Esophagus muscularis mucosa (tissue), 4 donors: ENCODE data around the gene OR4F15. TPM values are rescaled to one million over a fixed set of nuclear protein-coding genes. Genes with fewer than 3 reads are reported as not detected.
"Not testable (repeated sequence)": the region's sequence is repeated elsewhere in the genome, so short reads cannot be mapped to it uniquely, and the experiment has no call there.

Source experiments
- DNase-seq: peaks from one replicate; pipeline ENCODE4 v3.0.0-alpha.2; 2017; ENCODE audit errors: extremely low spot score
- H3K27ac ChIP-seq, 4 donors: fragments of 200-600 bp; sonication (generic); replicated peaks in 1 of 4; 1 replicate in 3 of 4; 2 replicates in 1 of 4; pipeline ENCODE4 v1.5.1; 2016 to 2019; ENCODE audit warnings: mild to moderate bottlenecking in 1 of 4
- H3K27me3 ChIP-seq, 4 donors: fragments of 200-600 bp; sonication (generic); one replicate each; pipeline versions ENCODE4 v1.5.1 to v1.6.0; 2016 to 2019
- H3K36me3 ChIP-seq, 4 donors: fragments of 200-600 bp; sonication (generic); one replicate each; pipeline ENCODE4 v1.5.1; 2016 to 2019
- H3K4me1 ChIP-seq, 4 donors: fragments of 200-600 bp; sonication (generic); one replicate each; pipeline ENCODE4 v1.5.1; 2016 to 2019
- H3K4me3 ChIP-seq, 4 donors: fragments of 200-600 bp; sonication (generic); 1 replicate in 2 of 4; 2 replicates in 2 of 4; pipeline ENCODE4 v1.5.1; 2016 to 2019; ENCODE audit warnings: mild to moderate bottlenecking in 4 of 4, moderate library complexity in 1 of 4
- H3K9me3 ChIP-seq, 4 donors: fragments of 200-600 bp; sonication (generic); 1 replicate in 3 of 4; 2 replicates in 1 of 4; pipeline ENCODE4 v1.5.1; 2016 to 2019
- EP300 ChIP-seq: sonication (generic); formaldehyde crosslinking; IDR thresholded peaks from one replicate; pipeline ENCODE4 v1.6.1; 2017; ENCODE audit warnings: antibody characterized with exemption
- POLR2A ChIP-seq: fragments of 450-650 bp; IDR thresholded peaks from one replicate; pipeline ENCODE4 v1.6.1; 2017; ENCODE audit warnings: antibody characterized with exemption, moderate library complexity, mild to moderate bottlenecking, low read depth
- POLR2AphosphoS5 ChIP-seq, 2 donors: sonication (generic); formaldehyde crosslinking; IDR thresholded peaks; one replicate each; pipeline ENCODE4 v1.6.1; 2017; ENCODE audit warnings: antibody characterized with exemption in 2 of 2
- WGBS: methylation state at CpG from one replicate; pipeline ENCODE4 v1.1.5; 2018; 5-methylcytosine and 5-hydroxymethylcytosine counted together
- intact Hi-C: fragments of 100-400 bp; cut with DNase I; formaldehyde crosslinking; loops from one replicate; pipeline ENCODE4 v1.15.1; 2023
- total RNA-seq, 4 donors: library from RNA; depleted of rRNA; stranded (reverse); fragments of >200 nt; gene quantifications; one replicate each; pipeline versions ENCODE4 v1.1.0 to v1.2.1, GENCODE V29; 2016
- TF ChIP-seq, protein P1 (sequence below), 3 experiments: fragments of 200-600 bp in 2 of 3; fragments of 450-650 bp in 1 of 3; sonication (generic) in 2 of 3; IDR thresholded peaks; one replicate each; pipeline ENCODE4 v1.5.1; 2017 to 2019; ENCODE audit warnings: antibody characterized with exemption in 3 of 3, mild to moderate bottlenecking in 2 of 3, moderate library complexity in 1 of 3

OR4F15 gene
- total RNA-seq, 4 donors from 2014 or later = not detected

DNA sequence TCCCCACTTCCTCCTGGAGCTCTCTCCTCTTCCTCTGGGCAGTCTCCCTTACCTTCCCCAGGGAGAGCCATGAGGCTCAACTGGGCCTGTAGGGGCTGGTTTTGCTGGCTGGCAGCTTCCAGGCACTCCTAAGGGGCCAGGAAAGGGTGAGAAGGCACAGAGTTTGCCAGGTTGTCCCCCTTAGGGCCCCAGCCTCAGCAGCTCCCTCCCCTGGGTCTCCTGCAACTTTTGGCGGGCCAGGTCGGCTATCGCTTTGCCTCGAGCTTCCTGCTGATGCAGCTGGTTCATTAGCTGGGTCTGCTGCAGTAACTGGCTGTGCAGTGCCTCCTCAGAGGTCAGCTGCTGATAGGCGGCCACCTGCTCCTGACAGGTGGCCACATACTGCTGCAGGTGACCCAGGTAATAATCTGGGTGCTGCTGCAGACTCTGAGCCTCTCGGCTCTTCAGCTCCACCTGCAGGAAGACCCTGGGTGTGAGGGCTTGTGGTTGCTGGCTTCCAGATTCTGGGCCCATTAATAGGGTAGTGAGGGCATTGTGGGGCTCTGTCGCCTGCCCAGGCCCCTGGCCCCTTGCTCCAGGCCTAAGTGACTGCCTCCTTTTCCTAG lies 38.4 kb upstream of the OR4F15 start:
- intact Hi-C loops = no loop called here
- Histone ChIP-seq H3K27ac (no peak overlapping the region), H3K36me3 (peaks cover 0 to 9% (median 2%) of the 10 kb centered on the region in 4 donors), H3K9me3 (no peaks in the 10 kb centered on the region), H3K27me3 (no peaks in the 10 kb centered on the region), H3K4me3 (no peak overlapping the region), H3K4me1 (no peaks in the 10 kb centered on the region)
- no peak for DNase-seq
- TF ChIP-seq, protein P1, sequence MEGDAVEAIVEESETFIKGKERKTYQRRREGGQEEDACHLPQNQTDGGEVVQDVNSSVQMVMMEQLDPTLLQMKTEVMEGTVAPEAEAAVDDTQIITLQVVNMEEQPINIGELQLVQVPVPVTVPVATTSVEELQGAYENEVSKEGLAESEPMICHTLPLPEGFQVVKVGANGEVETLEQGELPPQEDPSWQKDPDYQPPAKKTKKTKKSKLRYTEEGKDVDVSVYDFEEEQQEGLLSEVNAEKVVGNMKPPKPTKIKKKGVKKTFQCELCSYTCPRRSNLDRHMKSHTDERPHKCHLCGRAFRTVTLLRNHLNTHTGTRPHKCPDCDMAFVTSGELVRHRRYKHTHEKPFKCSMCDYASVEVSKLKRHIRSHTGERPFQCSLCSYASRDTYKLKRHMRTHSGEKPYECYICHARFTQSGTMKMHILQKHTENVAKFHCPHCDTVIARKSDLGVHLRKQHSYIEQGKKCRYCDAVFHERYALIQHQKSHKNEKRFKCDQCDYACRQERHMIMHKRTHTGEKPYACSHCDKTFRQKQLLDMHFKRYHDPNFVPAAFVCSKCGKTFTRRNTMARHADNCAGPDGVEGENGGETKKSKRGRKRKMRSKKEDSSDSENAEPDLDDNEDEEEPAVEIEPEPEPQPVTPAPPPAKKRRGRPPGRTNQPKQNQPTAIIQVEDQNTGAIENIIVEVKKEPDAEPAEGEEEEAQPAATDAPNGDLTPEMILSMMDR (IDR thresholded peaks at IDR 0.05) = no peak
- no peak for TF ChIP-seq POLR2AphosphoS5 (IDR thresholded peaks at IDR 0.05)
- TF ChIP-seq EP300 = no peak
- no peak for TF ChIP-seq POLR2A
- WGBS = 74% methylated on average over 3 of the region's 7 CpGs

DNA sequence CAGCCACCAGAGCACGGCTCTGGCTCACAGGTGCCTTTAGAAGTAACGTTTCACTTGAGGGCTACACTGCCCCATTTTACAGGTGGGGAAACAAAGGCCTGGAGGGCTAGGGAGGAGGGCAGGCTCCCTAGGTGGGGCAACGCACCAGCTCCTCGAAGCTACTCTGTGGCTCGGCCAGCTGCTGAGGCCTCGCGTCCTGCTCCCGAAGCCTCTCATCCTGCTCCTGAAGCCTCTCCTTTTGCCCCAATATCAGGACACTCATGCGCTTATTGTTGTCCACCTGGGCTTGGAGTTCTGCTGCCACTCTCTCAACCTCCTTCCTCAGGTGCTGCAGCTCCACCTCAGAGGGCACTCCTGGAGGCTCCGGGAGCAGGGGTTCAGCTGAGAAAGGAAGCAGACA lies 36.9 kb upstream of the OR4F15 start:
- Histone ChIP-seq H3K27ac (no peak overlapping the region), H3K36me3 (peaks cover 0 to 9% (median 2%) of the 10 kb centered on the region in 4 donors), H3K9me3 (no peaks in the 10 kb centered on the region), H3K4me1 (no peaks in the 10 kb centered on the region), H3K27me3 (no peaks in the 10 kb centered on the region), H3K4me3 (no peak overlapping the region)
- 88% methylated on average over 10 of the region's 10 CpGs for WGBS
- intact Hi-C loops = no loop called here
- DNase-seq = no peak
- TF ChIP-seq, protein P1 (IDR thresholded peaks at IDR 0.05) = no peak
- TF ChIP-seq POLR2AphosphoS5 (IDR thresholded peaks at IDR 0.05) (no peak), EP300 (no peak), POLR2A (no peak)

DNA sequence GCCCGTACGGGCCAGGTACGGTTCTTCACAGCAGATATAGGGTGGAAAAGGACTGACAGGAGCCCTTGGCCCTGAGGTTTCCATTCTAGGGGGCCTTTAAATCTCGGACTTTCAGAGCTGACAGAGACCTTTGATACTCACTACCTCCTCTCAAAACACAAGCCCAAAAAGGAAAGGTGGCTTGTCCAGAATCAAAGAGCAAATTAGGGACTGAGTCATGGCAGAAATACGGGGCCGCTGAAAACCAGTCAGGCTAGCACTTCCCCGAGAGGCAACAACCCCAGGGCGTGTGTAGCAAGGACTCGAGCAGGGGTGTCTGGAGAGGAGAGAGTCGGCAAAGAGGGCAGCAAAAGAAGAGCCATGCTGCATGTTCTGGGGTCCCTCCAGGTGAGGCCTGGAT lies 33.4 kb upstream of the OR4F15 start:
- intact Hi-C loops, H3K9me3 ChIP-seq, H3K4me1 ChIP-seq, H3K27ac ChIP-seq, H3K4me3 ChIP-seq, H3K27me3 ChIP-seq, H3K36me3 ChIP-seq, DNase-seq: not testable (repeated sequence)
- 78% methylated on average over 10 of the region's 10 CpGs for WGBS

DNA sequence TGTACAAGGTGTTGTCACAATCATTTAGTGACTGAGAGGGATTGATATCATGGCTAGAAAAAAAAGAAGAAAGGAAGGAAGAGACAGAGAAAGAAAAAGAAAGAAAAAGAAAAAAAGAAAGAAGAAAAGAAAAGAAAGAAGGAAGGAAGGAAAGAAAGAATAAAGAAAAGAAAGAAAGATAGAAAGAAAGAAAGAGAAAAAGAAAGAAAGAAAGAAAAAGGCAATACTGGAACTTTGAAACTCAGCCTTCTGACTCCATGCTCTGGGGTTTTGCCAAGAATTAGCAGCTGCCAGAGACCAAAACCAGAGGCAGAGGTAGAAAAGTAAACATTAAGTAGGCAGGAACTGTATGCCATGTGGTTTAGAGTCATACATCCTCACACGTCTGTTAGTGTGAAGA lies 31.8 kb upstream of the OR4F15 start:
- DNase-seq, H3K4me3 ChIP-seq, H3K27ac ChIP-seq, H3K4me1 ChIP-seq, intact Hi-C loops, H3K9me3 ChIP-seq, H3K27me3 ChIP-seq, H3K36me3 ChIP-seq: not testable (repeated sequence)
- 25% methylated on average over 1 of the region's 1 CpG for WGBS

DNA sequence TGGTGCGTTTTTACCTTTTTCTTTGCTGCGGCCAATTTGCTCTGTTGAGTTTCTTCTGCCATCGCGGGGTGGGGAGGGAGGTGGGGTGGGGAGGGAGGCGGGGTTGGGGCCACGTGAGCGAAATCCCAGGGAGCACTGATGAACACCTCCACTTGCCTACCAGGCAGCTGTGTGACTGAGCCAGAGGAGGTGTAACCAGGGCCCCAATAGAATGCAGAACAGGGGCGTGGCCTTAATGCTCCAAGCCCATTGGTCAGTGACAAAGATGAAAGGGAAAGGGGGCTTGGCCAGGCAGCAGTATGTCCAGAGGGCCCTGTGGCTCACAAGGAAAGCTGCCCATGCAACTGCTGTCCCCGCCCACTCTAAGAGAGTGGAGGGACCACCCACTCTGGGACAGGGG lies 30.1 kb upstream of the OR4F15 start:
- TF ChIP-seq, protein P1 (IDR thresholded peaks at IDR 0.05) = no peak
- TF ChIP-seq POLR2A (no peak), EP300 (no peak), POLR2AphosphoS5 (IDR thresholded peaks at IDR 0.05) (no peak)
- Histone ChIP-seq H3K36me3 (no peaks in the 10 kb centered on the region), H3K4me3 (no peak overlapping the region), H3K27ac (no peak overlapping the region), H3K27me3 (peaks cover 0 to 5% (median 0%) of the 10 kb centered on the region in 4 donors), H3K9me3 (no peaks in the 10 kb centered on the region), H3K4me1 (no peaks in the 10 kb centered on the region)
- WGBS = 79% methylated on average over 6 of the region's 9 CpGs
- intact Hi-C loops = no loop called here
- no peak for DNase-seq

DNA sequence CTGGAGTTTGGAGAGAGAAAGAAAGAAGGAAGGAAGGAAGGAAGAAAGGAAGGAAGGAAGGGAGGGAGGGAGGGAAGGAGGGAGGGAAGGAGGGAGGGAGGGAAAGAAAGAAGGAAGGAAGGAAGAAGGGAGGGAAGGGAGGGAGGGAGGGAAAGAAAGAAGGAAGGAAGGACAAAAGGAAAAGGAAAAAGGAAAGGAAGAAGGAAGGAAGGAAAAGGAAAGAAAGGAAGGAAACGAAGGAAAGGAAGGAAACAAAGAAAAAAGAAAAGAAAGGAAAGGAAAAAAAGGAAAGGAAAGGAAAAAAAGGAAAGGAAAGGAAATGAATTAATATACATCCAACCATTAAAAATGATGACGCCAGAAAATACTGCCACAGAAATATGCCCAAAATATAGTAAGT lies 27.4 kb upstream of the OR4F15 start:
- 69% methylated on average over 2 of the region's 2 CpGs for WGBS
- no peak for DNase-seq
- H3K36me3 ChIP-seq = no peaks in the 10 kb centered on the region
- H3K27me3 ChIP-seq = peaks cover 0 to 5% (median 0%) of the 10 kb centered on the region in 4 donors
- no peaks in the 10 kb centered on the region for H3K9me3 ChIP-seq
- intact Hi-C loops = no loop called here
- no peak overlapping the region for H3K27ac ChIP-seq
- no peaks in the 10 kb centered on the region for H3K4me1 ChIP-seq
- TF ChIP-seq POLR2AphosphoS5 (IDR thresholded peaks at IDR 0.05) (no peak), EP300 (no peak), POLR2A (no peak)
- TF ChIP-seq, protein P1 (IDR thresholded peaks at IDR 0.05) = no peak
- no peak overlapping the region for H3K4me3 ChIP-seq

DNA sequence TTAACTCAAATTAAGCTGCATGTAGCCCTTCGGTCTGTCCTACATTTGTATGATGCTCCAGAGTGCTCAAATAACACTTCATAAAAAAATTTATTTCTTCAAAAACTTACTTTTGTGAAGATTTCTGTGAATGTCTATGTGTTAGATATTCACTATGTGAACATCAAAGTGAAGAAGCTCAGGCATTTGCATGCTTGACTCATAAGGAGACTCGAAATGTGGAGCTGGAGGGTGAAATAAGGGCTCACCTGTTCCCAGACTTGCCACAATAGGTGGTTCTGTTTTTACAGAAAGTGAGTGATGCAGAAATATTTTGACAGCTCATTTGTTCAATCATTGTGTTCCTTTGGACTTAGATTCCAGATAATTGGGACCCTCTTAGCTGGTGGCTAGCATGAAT lies 25.6 kb upstream of the OR4F15 start:
- DNase-seq, intact Hi-C loops, H3K4me3 ChIP-seq, H3K27me3 ChIP-seq, H3K9me3 ChIP-seq, H3K27ac ChIP-seq, H3K36me3 ChIP-seq, H3K4me1 ChIP-seq: not testable (repeated sequence)
- WGBS = 69% methylated on average over 2 of the region's 2 CpGs

DNA sequence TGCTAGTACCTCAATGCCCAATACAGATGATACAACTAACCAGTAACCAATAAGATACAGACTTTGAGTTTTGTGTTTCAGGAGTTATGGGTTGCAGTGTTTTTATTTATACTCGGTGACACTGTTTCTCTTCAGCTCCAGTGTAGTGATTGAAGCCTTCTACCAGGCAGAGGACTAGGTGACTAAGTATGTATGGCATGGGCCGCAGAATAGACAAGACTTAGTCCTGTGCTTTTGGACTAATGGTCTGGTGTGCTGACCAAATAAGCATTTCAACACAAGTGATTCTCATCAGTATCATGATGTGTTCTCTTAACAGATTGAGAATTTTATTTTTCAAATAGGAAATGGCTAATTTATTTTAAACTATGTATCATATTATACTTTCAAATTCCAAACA lies 24.0 kb upstream of the OR4F15 start:
- WGBS = 89% methylated on average over 2 of the region's 2 CpGs
- H3K9me3 ChIP-seq, intact Hi-C loops, H3K27ac ChIP-seq, H3K36me3 ChIP-seq, H3K4me1 ChIP-seq, H3K4me3 ChIP-seq, DNase-seq, H3K27me3 ChIP-seq: not testable (repeated sequence)
